Hematopoietic multipotent progenitor cell (in vitro differentiated cells): Measurements from ENCODE around the gene SRCAP. TPM values are rescaled to one million over a fixed set of nuclear protein-coding genes. Genes with fewer than 3 reads are reported as not detected.

Source experiments
- DNase-seq, 3 donors: peaks; one replicate each; pipeline ENCODE4 v3.0.0-alpha.2; 2011 to 2015; ENCODE audit warnings: low read depth in 2 of 3, low spot score in 2 of 3
- small RNA-seq: library from RNA; depleted of rRNA; stranded (forward); fragments of <200 nt; gene quantifications from one replicate; pipeline ENCODE3, GENCODE V24; 2012
- total RNA-seq: library from RNA; depleted of rRNA; stranded (reverse); fragments of >200 nt; gene quantifications from one replicate; pipeline ENCODE4 v1.2.3, GENCODE V29; 2012

SRCAP gene
- total RNA-seq, 1 donor, result 30.4 TPM

DNA sequence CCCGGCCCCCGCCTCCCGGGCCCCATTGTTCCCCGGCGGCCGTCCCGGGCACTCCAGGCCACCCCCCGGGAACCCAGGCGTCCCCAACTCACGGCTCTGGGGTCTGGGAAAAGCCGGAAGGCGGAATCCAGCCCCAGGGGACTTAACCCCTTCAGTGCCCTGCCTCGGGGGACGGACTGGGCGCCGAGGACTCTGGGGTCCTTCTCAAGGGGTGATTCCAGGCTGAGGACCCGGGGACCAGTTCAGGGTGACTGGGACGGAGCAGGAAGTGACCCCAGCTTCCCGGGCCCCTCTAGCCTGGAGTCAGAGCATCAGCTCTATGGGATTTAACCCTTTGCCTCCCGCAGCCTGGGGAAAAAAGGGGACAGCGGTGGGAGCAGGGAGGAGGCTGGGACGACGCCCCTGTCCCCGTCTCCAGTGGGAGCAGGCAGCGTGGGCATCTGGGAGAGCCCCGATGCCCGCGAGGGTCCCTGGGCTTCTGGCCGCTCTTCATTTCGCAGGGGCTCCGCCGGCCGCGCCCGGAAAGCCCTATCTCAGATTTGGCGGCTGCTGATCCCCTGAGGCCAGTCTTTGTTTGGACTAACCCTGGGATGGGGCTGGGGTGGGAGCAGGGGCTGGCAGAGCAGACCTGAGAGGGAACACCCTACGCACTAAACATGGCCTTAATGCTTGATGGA is 88.1 kb downstream of the SRCAP start, which contains the start of gene ZNF629:
ZNF629 (minus strand) TSS at position 270 of the 677 bp plus-strand sequence. CDS start 2,723 bp downstream, outside the sequence.
- peak in 2 of 3 donors; percentile 59 to 74 for DNase-seq

DNA sequence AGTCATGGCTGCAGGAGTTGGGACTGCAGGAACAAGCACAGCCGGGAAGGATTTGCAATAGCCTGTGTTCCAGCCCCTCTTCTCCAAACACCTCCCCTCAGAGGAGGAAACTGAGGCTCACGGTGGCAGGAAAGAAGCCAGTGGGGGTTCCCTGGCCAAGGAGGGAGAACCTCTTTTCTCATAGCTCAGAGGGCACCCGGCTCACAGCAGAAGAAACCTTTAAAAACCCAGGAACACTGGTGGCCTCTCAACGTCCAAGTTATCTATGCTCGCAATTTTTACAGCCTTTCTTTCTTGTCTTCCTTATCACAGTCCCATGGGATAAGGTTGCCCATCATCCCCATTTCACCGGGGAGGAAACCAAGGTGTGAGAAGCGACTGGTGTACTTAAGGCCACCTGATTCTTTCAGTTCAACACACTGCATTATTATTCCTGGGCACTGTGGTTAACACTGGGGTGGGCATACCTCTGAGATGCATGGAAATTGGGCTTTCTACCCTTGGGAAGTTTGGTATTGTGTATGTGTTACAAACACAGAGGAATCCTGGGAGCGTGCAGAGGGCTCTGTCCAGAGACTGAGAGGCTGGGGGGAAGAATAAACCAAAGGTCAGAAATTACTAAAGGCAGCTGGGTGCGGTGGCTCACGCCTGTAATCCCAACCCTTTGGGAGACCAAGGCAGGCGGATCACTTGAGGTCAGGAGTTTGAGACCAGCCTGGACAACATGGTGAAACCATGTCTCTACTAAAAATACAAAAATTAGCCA is 88.8 kb downstream of the SRCAP start:
- no peak for DNase-seq

Small RNA genes lying within 50 kb of the gene (small RNA-seq; reads per million reads assigned to genes)
- gene RNU6-1043P, result not detected
- gene RNU6-416P, result not detected
- gene SNORA30, result 341 reads per million, percentile 98 among the genes with 10 or more reads in this experiment

Other genes with a start within 250 kb of the SRCAP start
- gene ITGAL, start 226.4 kb upstream of the SRCAP start, total RNA-seq, result 29.4 TPM
- gene ZNF768, start 172.6 kb upstream of the SRCAP start, total RNA-seq, result 49.3 TPM
- gene ZNF747, start 164.3 kb upstream of the SRCAP start, total RNA-seq, result 20.7 TPM
- 16.7 TPM for gene ZNF764, start 140.8 kb upstream of the SRCAP start, total RNA-seq
- 12.1 TPM for gene ZNF688, start 127.5 kb upstream of the SRCAP start, total RNA-seq
- gene ZNF785, start 113.5 kb upstream of the SRCAP start, total RNA-seq, result 15.3 TPM
- 16.4 TPM for gene ZNF689, start 88.8 kb upstream of the SRCAP start, total RNA-seq
- 42.3 TPM for gene PRR14, start 48.2 kb upstream of the SRCAP start, total RNA-seq
- 65.2 TPM for gene FBRS, start 40.7 kb upstream of the SRCAP start, total RNA-seq
- gene PHKG2, start 49.3 kb downstream of the SRCAP start, total RNA-seq, result 40.9 TPM
- gene CFAP119, start 62.9 kb downstream of the SRCAP start, total RNA-seq, result 9.2 TPM
- 98.0 TPM for gene RNF40, start 63.2 kb downstream of the SRCAP start, total RNA-seq
- 18.0 TPM for gene ZNF629, start 88.0 kb downstream of the SRCAP start, total RNA-seq
- 15.1 TPM for gene BCL7C, start 194.9 kb downstream of the SRCAP start, total RNA-seq
- gene CTF1, start 197.4 kb downstream of the SRCAP start, total RNA-seq, result 1.6 TPM
- gene FBXL19, start 224.4 kb downstream of the SRCAP start, total RNA-seq, result 38.0 TPM
- 142 TPM for gene ORAI3, start 249.9 kb downstream of the SRCAP start, total RNA-seq